COR-L47 (cell line): ENCODE measurements around the gene RNF130.
A peak's percentile ranks its signal among the peaks of the same experiment; 100 is the strongest.

Experiments
- DNase-seq: peaks from one replicate; lab custom pipeline; 2025; lab: John Stamatoyannopoulos, UW

The RNF130 gene

GRCh38 chr5:180084638-180085561, 13.3 kb upstream of the RNF130 start:
- peak; percentile 69 for DNase-seq

- DNase-seq = no peak
Measured at GRCh38 chr5:180083529-180084060, 12.0 kb upstream of the RNF130 start.

GRCh38 chr5:180082633-180083420, 11.3 kb upstream of the RNF130 start:
- no peak for DNase-seq

GRCh38 chr5:180081481-180081880, 9.9 kb upstream of the RNF130 start:
- DNase-seq = no peak

GRCh38 chr5:180080486-180081280, 9.1 kb upstream of the RNF130 start:
- no peak for DNase-seq

GRCh38 chr5:180079702-180080466, 8.3 kb upstream of the RNF130 start:
- DNase-seq = no peak

- DNase-seq = no peak
Measured at GRCh38 chr5:180078348-180078747, 6.8 kb upstream of the RNF130 start.

GRCh38 chr5:180077594-180078284, 6.2 kb upstream of the RNF130 start:
- no peak for DNase-seq

- DNase-seq = no peak
Measured at GRCh38 chr5:180075703-180076102, 4.1 kb upstream of the RNF130 start.

GRCh38 chr5:180074462-180074861, 2.9 kb upstream of the RNF130 start:
- DNase-seq = no peak

GRCh38 chr5:180072556-180072955, 997 bp upstream of the RNF130 start:
- no peak for DNase-seq

GRCh38 chr5:180072256-180072548, 643 bp upstream of the RNF130 start:
- DNase-seq = no peak

- no peak for DNase-seq
Measured at GRCh38 chr5:180070756-180071530, 616 bp downstream of the RNF130 start.

- no peak for DNase-seq
Measured at GRCh38 chr5:180069589-180070247, 1.8 kb downstream of the RNF130 start.

GRCh38 chr5:180068519-180069090, 3.0 kb downstream of the RNF130 start:
- no peak for DNase-seq

GRCh38 chr5:180067986-180068385, 3.6 kb downstream of the RNF130 start:
- no peak for DNase-seq

- no peak for DNase-seq
Measured at GRCh38 chr5:180060192-180060591, 11.4 kb downstream of the RNF130 start.

- DNase-seq = no peak
Measured at GRCh38 chr5:180059326-180059725, 12.2 kb downstream of the RNF130 start.

- DNase-seq = no peak
Measured at GRCh38 chr5:180056153-180056552, 15.4 kb downstream of the RNF130 start.
